Measurements from ENCODE around the gene FCHSD1.

The FCHSD1 gene

DNA sequence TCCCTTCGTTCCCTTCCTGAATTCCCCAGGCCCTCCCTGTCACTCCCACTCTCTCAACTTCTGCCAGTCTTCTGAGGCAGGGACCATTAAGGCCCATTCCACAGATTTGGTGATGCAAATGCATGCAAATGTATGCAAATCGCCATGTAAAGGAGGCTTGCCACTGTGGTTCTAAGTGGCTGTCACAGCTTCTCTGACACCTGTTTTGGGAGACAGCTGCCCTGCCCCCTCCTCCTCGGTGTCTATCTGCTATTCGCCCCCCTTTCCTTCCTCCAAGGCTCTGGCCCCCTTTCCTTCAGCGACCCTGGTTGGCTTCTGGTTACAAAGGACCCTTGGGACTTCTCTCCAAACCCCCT, 41.3 kb upstream of the FCHSD1 start:
- no peak for TF ChIP-seq CTCF (IDR thresholded peaks at IDR 0.05; ENCODE audit: low read depth, low read length)
- peak overlapping the region; percentile 35 to 53 for H3K4me3 ChIP-seq (replicated peaks in 1 of 2; ENCODE audit: low read depth in 2 of 2, low read length in 2 of 2)
- no peak for DNase-seq (ENCODE audit: low read depth in 2 of 2)

- TF ChIP-seq CTCF (IDR thresholded peaks at IDR 0.05; ENCODE audit: low read depth, low read length), result peak; percentile 96
- H3K4me3 ChIP-seq (replicated peaks in 1 of 2; ENCODE audit: low read depth in 2 of 2, low read length in 2 of 2), result peak overlapping the region; percentile 35 to 53
- peak; percentile 81 to 83 for DNase-seq (ENCODE audit: low read depth in 2 of 2)
These were observed 40.8 kb upstream of the FCHSD1 start for GRCh38 chr5:141691867-141692532.

DNA sequence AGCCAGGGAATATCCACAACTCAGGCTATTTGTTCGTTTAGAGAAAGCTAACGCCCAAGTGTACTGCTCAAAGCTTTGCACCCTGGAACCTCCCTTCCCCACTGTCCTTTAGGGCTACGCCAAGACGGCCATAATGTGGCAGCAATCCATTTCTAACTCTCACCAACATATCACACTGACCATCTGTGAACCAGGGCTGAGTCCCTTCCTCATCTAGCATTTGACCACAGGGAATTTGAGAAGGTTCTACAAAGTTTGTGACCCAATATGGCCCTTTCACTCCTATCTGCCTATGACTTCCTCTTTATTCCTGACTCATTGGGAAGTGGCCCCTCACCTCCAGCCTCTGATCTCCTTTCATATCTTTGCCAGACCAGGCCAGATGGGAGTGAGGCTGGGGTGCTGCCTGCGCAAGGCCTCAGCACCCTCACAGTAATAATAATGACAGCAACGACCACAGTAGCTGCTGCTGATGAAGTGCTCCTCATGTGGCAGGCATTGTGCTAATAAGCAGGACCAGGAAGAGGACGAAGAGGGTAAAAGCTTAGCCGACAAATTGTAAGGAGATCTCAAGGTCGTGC, 40.2 kb upstream of the FCHSD1 start:
- no peak for TF ChIP-seq CTCF (IDR thresholded peaks at IDR 0.05; ENCODE audit: low read depth, low read length)
- no peak overlapping the region for H3K4me3 ChIP-seq (replicated peaks in 1 of 2; ENCODE audit: low read depth in 2 of 2, low read length in 2 of 2)
- no peak for DNase-seq (ENCODE audit: low read depth in 2 of 2)

DNA sequence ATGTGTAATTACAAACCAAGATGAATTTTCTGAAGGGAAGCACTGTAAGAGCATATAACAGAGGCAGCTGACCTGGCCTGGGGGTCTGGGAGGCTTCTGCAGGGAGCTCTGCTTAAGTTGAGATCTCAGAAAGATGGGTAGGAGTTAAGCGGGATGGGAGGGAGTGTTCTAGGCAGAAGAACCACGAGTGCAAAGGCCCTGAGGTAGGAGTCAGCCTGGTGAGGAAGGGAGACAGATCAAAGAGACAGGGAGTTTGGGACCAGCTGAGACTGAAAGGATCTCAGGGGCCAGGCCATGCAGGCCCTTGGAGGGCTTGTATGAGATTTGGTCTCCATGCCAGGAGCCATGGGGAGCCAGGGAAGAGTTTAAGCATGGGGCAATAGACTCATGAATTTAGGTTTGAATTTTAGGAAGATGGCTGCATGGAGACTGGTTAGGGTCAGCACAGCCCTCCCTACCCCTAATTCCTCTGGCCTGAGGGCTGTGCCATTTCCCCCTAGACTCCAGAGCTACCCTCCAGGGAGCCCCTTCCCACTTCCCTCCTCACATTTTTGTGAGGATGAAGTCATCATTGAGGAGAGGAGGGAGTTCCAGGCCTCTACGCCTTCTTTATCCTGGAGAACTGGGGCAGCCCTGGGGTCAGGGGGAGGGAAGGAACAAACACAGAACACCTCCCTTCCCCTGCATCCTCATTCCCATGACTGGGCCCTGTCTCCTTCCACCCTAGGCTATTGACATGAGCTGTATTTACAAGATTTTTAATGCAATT, 35.6 kb upstream of the FCHSD1 start:
- no peak for TF ChIP-seq CTCF (IDR thresholded peaks at IDR 0.05; ENCODE audit: low read depth, low read length)
- no peak overlapping the region for H3K4me3 ChIP-seq (replicated peaks in 1 of 2; ENCODE audit: low read depth in 2 of 2, low read length in 2 of 2)
- DNase-seq (ENCODE audit: low read depth in 2 of 2), result no peak

- TF ChIP-seq CTCF (IDR thresholded peaks at IDR 0.05; ENCODE audit: low read depth, low read length), result no peak
- DNase-seq (ENCODE audit: low read depth in 2 of 2), result no peak
- no peak overlapping the region for H3K4me3 ChIP-seq (replicated peaks in 1 of 2; ENCODE audit: low read depth in 2 of 2, low read length in 2 of 2)
These were observed 34.4 kb upstream of the FCHSD1 start for GRCh38 chr5:141685591-141685990.

- H3K4me3 ChIP-seq (replicated peaks in 1 of 2; ENCODE audit: low read depth in 2 of 2, low read length in 2 of 2), result no peak overlapping the region
- no peak for TF ChIP-seq CTCF (IDR thresholded peaks at IDR 0.05; ENCODE audit: low read depth, low read length)
- no peak for DNase-seq (ENCODE audit: low read depth in 2 of 2)
These were observed 32.5 kb upstream of the FCHSD1 start for GRCh38 chr5:141683596-141684141.

All from cardiac fibroblast (primary cell).